RWPE1 (cell line): ENCODE results near the gene EMC1.

Experiments
- CTCF ChIA-PET: fragments of 350-600 bp; sonication (Branson Sonifier 250); formaldehyde crosslinking; extraction: SDS; loops from one replicate; lab custom pipeline; 2021; lab: Yijun Ruan, JAX
- POLR2A ChIA-PET: fragments of 400-600 bp; formaldehyde crosslinking; extraction: SDS; loops from one replicate; lab custom pipeline; 2020; ENCODE audit warnings: antibody characterized with exemption; ENCODE audit not compliant: low non-redundant PET; lab: Yijun Ruan, JAX
- DNase-seq: peaks from one replicate; pipeline ENCODE4 v3.0.0; 2012; ENCODE audit warnings: low spot score
- H3K27ac ChIP-seq: fragments of 450-650 bp; 2 replicates; pipeline ENCODE4 v1.5.1; 2017
- TF ChIP-seq, protein P1 (sequence below): fragments of 450-650 bp; conservative IDR thresholded peaks from 2 replicates; pipeline ENCODE4 v1.5.1; 2017; ENCODE audit warnings: low read depth, mild to moderate bottlenecking

The EMC1 gene

DNA sequence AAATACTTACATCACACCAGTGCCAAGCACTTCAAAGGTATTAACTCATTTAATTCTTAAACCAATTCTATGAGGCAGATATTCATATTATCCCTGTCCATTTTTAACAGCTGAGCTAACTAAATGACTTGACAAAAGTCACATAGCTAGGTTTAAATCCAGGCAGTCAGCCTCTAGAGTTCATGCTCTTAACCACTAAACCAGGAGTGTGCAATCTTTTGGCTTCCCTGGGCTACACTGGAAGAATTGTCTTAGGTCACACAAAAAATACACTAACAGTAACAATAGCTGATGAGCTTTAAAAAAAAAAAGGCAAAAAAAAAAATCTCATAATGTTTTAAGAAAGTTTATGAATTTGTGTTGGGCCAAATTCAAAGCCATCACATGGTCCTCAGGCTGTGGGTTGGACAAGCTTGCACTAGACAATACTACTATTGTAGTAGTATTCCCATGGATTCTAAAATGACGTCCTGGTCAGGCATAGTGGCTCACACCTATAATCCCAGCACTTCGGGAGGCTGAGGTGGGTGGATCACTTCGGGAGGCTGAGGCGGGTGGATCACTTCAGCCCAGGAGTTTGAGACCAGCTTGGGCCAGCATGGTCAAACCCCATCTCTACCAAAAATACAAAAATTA, 51.2 kb downstream of the EMC1 start:
- no peak for DNase-seq
- CTCF ChIA-PET = interaction anchor here (0.7 kb wide), 2 partner anchors 24 to 83 kb away, joined by 3 read pairs; no protein-coding TSS in a partner anchor
- TF ChIP-seq, protein P1, sequence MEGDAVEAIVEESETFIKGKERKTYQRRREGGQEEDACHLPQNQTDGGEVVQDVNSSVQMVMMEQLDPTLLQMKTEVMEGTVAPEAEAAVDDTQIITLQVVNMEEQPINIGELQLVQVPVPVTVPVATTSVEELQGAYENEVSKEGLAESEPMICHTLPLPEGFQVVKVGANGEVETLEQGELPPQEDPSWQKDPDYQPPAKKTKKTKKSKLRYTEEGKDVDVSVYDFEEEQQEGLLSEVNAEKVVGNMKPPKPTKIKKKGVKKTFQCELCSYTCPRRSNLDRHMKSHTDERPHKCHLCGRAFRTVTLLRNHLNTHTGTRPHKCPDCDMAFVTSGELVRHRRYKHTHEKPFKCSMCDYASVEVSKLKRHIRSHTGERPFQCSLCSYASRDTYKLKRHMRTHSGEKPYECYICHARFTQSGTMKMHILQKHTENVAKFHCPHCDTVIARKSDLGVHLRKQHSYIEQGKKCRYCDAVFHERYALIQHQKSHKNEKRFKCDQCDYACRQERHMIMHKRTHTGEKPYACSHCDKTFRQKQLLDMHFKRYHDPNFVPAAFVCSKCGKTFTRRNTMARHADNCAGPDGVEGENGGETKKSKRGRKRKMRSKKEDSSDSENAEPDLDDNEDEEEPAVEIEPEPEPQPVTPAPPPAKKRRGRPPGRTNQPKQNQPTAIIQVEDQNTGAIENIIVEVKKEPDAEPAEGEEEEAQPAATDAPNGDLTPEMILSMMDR = no peak
- POLR2A ChIA-PET = no interaction called here
- H3K27ac ChIP-seq = no peak overlapping the region

GRCh38 chr1:19199329-19199968, 51.9 kb downstream of the EMC1 start:
- ChIA-PET CTCF (interaction anchor here (0.7 kb wide), 2 partner anchors 23 to 82 kb away, joined by 3 read pairs; no protein-coding TSS in a partner anchor), POLR2A (no interaction called here)
- no peak for DNase-seq
- TF ChIP-seq, protein P1 = no peak
- no peak overlapping the region for H3K27ac ChIP-seq

- no peak for DNase-seq
- TF ChIP-seq, protein P1 = no peak
- ChIA-PET POLR2A (no interaction called here), CTCF (no interaction called here)
- H3K27ac ChIP-seq = no peak overlapping the region
Measured at GRCh38 chr1:19198820-19199219, 52.5 kb downstream of the EMC1 start.

- DNase-seq = no peak
- POLR2A ChIA-PET = no interaction called here
- TF ChIP-seq, protein P1 = no peak
- CTCF ChIA-PET = interaction anchor here (1.0 kb wide), 1 partner anchor 19 kb away, joined by 5 read pairs; no protein-coding TSS in a partner anchor
- H3K27ac ChIP-seq = no peak overlapping the region
Measured at GRCh38 chr1:19197845-19198244, 53.5 kb downstream of the EMC1 start.

DNA sequence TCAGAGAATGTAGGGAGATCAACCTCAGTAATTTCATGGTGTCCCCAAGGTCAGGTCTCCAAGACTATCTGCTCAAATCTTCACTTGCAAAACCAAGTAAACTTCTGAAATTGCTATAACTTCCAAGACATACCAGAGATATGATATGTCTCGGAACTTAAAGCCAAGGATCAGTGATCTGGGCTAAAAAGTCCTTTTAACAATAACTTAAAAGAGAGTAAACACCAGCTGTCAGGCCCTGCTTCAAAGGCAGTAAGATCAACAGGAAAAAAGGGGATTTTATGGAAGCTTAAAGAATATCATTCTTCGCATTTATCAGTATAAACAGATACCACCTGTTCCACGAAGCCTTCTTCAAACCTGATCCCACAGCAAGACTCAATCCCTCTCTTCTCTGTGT, 55.0 kb downstream of the EMC1 start:
- no peak overlapping the region for H3K27ac ChIP-seq
- TF ChIP-seq, protein P1 = no peak
- ChIA-PET POLR2A (interaction anchor here (0.7 kb wide), 1 partner anchor 68 kb away, joined by 5 read pairs; no protein-coding TSS in a partner anchor), CTCF (no interaction called here)
- DNase-seq = no peak

GRCh38 chr1:19193004-19193403, 58.3 kb downstream of the EMC1 start:
- CTCF ChIA-PET = no interaction called here
- TF ChIP-seq, protein P1 = no peak
- no peak for DNase-seq
- H3K27ac ChIP-seq = no peak overlapping the region
- POLR2A ChIA-PET = no interaction called here
